Gastroesophageal sphincter (tissue), 4 donors: ENCODE measurements around the gene WFDC10B. TPM values are rescaled to one million over a fixed set of nuclear protein-coding genes. Genes with fewer than 3 reads are reported as not detected.
"Not testable (repeated sequence)": the region's sequence is repeated elsewhere in the genome, so short reads cannot be mapped to it uniquely, and the experiment has no call there.

Source experiments
- ATAC-seq: fragments of 150-250 bp; one replicate; pipeline ENCODE4 v1.9.1; 2016; ENCODE audit warnings: mild to moderate bottlenecking, moderate library complexity
- H3K27ac ChIP-seq, 4 donors: fragments of 200-600 bp; sonication (generic) in 3 of 4; 1 replicate in 3 of 4; 2 replicates in 1 of 4; pipeline ENCODE4 v1.5.1; 2016 to 2019
- H3K27me3 ChIP-seq: fragments of 200-600 bp; sonication (generic); one replicate; pipeline ENCODE4 v1.5.1; 2019
- H3K36me3 ChIP-seq, 2 donors: fragments of 200-600 bp; sonication (generic); one replicate each; pipeline ENCODE4 v1.5.1; 2019; ENCODE audit warnings: control low read depth in 1 of 2
- H3K4me1 ChIP-seq, 3 donors: fragments of 200-600 bp; sonication (generic); 1 replicate in 2 of 3; 2 replicates in 1 of 3; pipeline ENCODE4 v1.5.1; 2016 to 2019; ENCODE audit warnings: control low read depth in 2 of 3
- H3K4me3 ChIP-seq, 2 donors: fragments of 200-600 bp; sonication (generic); one replicate each; pipeline ENCODE4 v1.5.1; 2019; ENCODE audit warnings: mild to moderate bottlenecking in 1 of 2, moderate library complexity in 1 of 2
- H3K9me3 ChIP-seq, 3 donors: fragments of 200-600 bp; sonication (generic); one replicate each; pipeline ENCODE4 v1.5.1; 2017 to 2019; ENCODE audit warnings: control low read depth in 2 of 3
- CTCF ChIP-seq, 4 experiments: fragments of 200-600 bp in 2 of 4; fragments of 450-650 bp in 2 of 4; sonication (generic) in 1 of 4; IDR thresholded peaks; one replicate each; pipeline ENCODE4 v1.5.1; 2017 to 2019; ENCODE audit warnings: antibody characterized with exemption in 4 of 4, mild to moderate bottlenecking in 2 of 4, moderate library complexity in 2 of 4
- EP300 ChIP-seq: sonication (generic); formaldehyde crosslinking; IDR thresholded peaks from one replicate; pipeline ENCODE4 v1.6.1; 2017; ENCODE audit warnings: antibody characterized with exemption, mild to moderate bottlenecking
- POLR2A ChIP-seq, 2 donors: fragments of 450-650 bp; IDR thresholded peaks; one replicate each; pipeline ENCODE4 v1.6.1; 2017; ENCODE audit warnings: antibody characterized with exemption in 2 of 2, mild to moderate bottlenecking in 2 of 2, moderate library complexity in 1 of 2
- POLR2AphosphoS5 ChIP-seq: sonication (generic); formaldehyde crosslinking; IDR thresholded peaks from one replicate; pipeline ENCODE4 v1.6.1; 2017; ENCODE audit warnings: antibody characterized with exemption
- WGBS, 2 donors: methylation state at CpG; one replicate each; pipeline ENCODE4 v1.1.5; 2018; ENCODE audit warnings: low coverage in 1 of 2; 5-methylcytosine and 5-hydroxymethylcytosine counted together
- total RNA-seq, 4 donors: library from RNA; depleted of rRNA; stranded (reverse); fragments of >200 nt; gene quantifications; one replicate each; pipeline ENCODE4 v1.1.0, GENCODE V29; 2016

WFDC10B gene
- total RNA-seq, 4 donors from 2014 or later, result not detected

- no peak within 1 kb of the TSS for H3K4me3 ChIP-seq
- no peak for ATAC-seq
- 75 to 100% methylated on average over 1 of the region's 1 CpG for WGBS, 2 donors
Measured at GRCh38 chr20:45722047-45722446, 17.2 kb upstream of the WFDC10B start, which contains the start of gene SPINT4. Gene SPINT4, plus strand, starts transcription at chr20:45722347. Its CDS starts 21 bp downstream, at chr20:45722368.

GRCh38 chr20:45716141-45716688 lies 11.4 kb upstream of the WFDC10B start:
- ATAC-seq, H3K36me3 ChIP-seq, H3K4me1 ChIP-seq, H3K27ac ChIP-seq, H3K4me3 ChIP-seq: not testable (repeated sequence)
- H3K9me3 ChIP-seq, result peaks cover 0 to 27% (median 0%) of the 10 kb centered on the region in 3 donors
- H3K27me3 ChIP-seq, result peaks cover 14% of the 10 kb centered on the region

More at GRCh38 chr20:45722047-45722446, 17.2 kb upstream of the WFDC10B start, which contains the start of gene SPINT4:
- Histone ChIP-seq H3K9me3 (peaks cover 0 to 16% (median 0%) of the 10 kb centered on the region in 3 donors), H3K4me1 (no peaks in the 10 kb centered on the region), H3K27me3 (peaks cover 6% of the 10 kb centered on the region), H3K36me3 (no peaks in the 10 kb centered on the region), H3K27ac (no peak within 1 kb of the TSS)
- TF ChIP-seq EP300, result no peak
- TF ChIP-seq CTCF (IDR thresholded peaks at IDR 0.05), result no peak
- no peak for TF ChIP-seq POLR2A (IDR thresholded peaks at IDR 0.05)
- TF ChIP-seq POLR2AphosphoS5, result no peak

GRCh38 chr20:45701873-45702272 lies 2.9 kb downstream of the WFDC10B start, which contains the start of gene WFDC13:
Gene WFDC13, plus strand, starts transcription at chr20:45702038. Its CDS starts 86 bp downstream, at chr20:45702124.
- no peak for TF ChIP-seq POLR2AphosphoS5
- no peak for TF ChIP-seq EP300
- no peak for TF ChIP-seq POLR2A (IDR thresholded peaks at IDR 0.05)
- TF ChIP-seq CTCF (IDR thresholded peaks at IDR 0.05), result no peak
- no peaks in the 10 kb centered on the region for H3K4me1 ChIP-seq
- no peaks in the 10 kb centered on the region for H3K27me3 ChIP-seq
- no peaks in the 10 kb centered on the region for H3K9me3 ChIP-seq
- no peak within 1 kb of the TSS for H3K27ac ChIP-seq
- ATAC-seq, result no peak
- WGBS, 2 donors, result 72 to 73% methylated on average over 3 to 4 of the region's 4 CpGs
- no peak within 1 kb of the TSS for H3K4me3 ChIP-seq
- H3K36me3 ChIP-seq, result no peaks in the 10 kb centered on the region

GRCh38 chr20:45701104-45701503 lies 3.7 kb downstream of the WFDC10B start:
- 61 to 71% methylated on average over 4 of the region's 4 CpGs for WGBS, 2 donors

GRCh38 chr20:45695496-45695895 lies 9.3 kb downstream of the WFDC10B start:
- no peak for TF ChIP-seq POLR2A (IDR thresholded peaks at IDR 0.05)
- no peak for TF ChIP-seq EP300
- TF ChIP-seq CTCF (IDR thresholded peaks at IDR 0.05), result no peak
- no peak for TF ChIP-seq POLR2AphosphoS5
- Histone ChIP-seq H3K4me1 (no peaks in the 10 kb centered on the region), H3K4me3 (no peak overlapping the region), H3K27ac (no peak overlapping the region), H3K9me3 (no peaks in the 10 kb centered on the region), H3K36me3 (no peaks in the 10 kb centered on the region), H3K27me3 (no peaks in the 10 kb centered on the region)
- no peak for ATAC-seq
- 86 to 91% methylated on average over 2 of the region's 2 CpGs for WGBS, 2 donors

More at GRCh38 chr20:45701104-45701503, 3.7 kb downstream of the WFDC10B start:
- Histone ChIP-seq H3K4me3 (no peak overlapping the region), H3K27me3 (no peaks in the 10 kb centered on the region), H3K4me1 (no peaks in the 10 kb centered on the region), H3K9me3 (no peaks in the 10 kb centered on the region), H3K36me3 (no peaks in the 10 kb centered on the region), H3K27ac (no peak overlapping the region)
- ATAC-seq, result no peak
- no peak for TF ChIP-seq EP300
- TF ChIP-seq POLR2A (IDR thresholded peaks at IDR 0.05), result no peak
- TF ChIP-seq CTCF (IDR thresholded peaks at IDR 0.05), result no peak
- no peak for TF ChIP-seq POLR2AphosphoS5

GRCh38 chr20:45693346-45693745 lies 11.5 kb downstream of the WFDC10B start:
- not testable (repeated sequence) for H3K36me3 ChIP-seq, ATAC-seq, H3K4me1 ChIP-seq

More at GRCh38 chr20:45693346-45693745, 11.5 kb downstream of the WFDC10B start:
- not testable (repeated sequence) for H3K27ac ChIP-seq, H3K9me3 ChIP-seq, H3K27me3 ChIP-seq, H3K4me3 ChIP-seq
- 84% methylated on average over 12 of the region's 12 CpGs; no CpG with 5 or more reads in 1 of the 2 donors for whole genome bisulfite sequencing, 2 donors
